Measurements from ENCODE around the gene PRAME. TPM values are rescaled to one million over a fixed set of nuclear protein-coding genes. Genes with fewer than 3 reads are reported as not detected.
"Not testable (repeated sequence)": the region's sequence is repeated elsewhere in the genome, so short reads cannot be mapped to it uniquely, and the experiment has no call there.

The PRAME gene
- total RNA-seq, 1 experiment from 2014 or later, result 11.7 TPM

- not testable (repeated sequence) for DNase-seq (ENCODE audit: extremely low read depth, low read depth)
Measured at GRCh38 chr22:22581524-22581923, 22.5 kb upstream of the PRAME start.

GRCh38 chr22:22579869-22580604 lies 21.0 kb upstream of the PRAME start:
- no peak for DNase-seq (ENCODE audit: extremely low read depth, low read depth)

GRCh38 chr22:22578702-22579424 lies 19.8 kb upstream of the PRAME start:
- no peak for DNase-seq (ENCODE audit: extremely low read depth, low read depth)

GRCh38 chr22:22576989-22577427 lies 17.9 kb upstream of the PRAME start:
- DNase-seq (ENCODE audit: extremely low read depth, low read depth), result no peak

GRCh38 chr22:22576244-22576988 lies 17.4 kb upstream of the PRAME start:
- DNase-seq (ENCODE audit: extremely low read depth, low read depth), result peak; percentile 47

- DNase-seq (ENCODE audit: extremely low read depth, low read depth), result no peak
Measured at GRCh38 chr22:22574361-22574760, 15.3 kb upstream of the PRAME start.

GRCh38 chr22:22573047-22573889 lies 14.2 kb upstream of the PRAME start:
- no peak for DNase-seq (ENCODE audit: extremely low read depth, low read depth)

GRCh38 chr22:22571862-22572261 lies 12.8 kb upstream of the PRAME start:
- no peak for DNase-seq (ENCODE audit: extremely low read depth, low read depth)

- DNase-seq (ENCODE audit: extremely low read depth, low read depth), result no peak
Measured at GRCh38 chr22:22571429-22571828, 12.4 kb upstream of the PRAME start.

- no peak for DNase-seq (ENCODE audit: extremely low read depth, low read depth)
Measured at GRCh38 chr22:22569218-22569617, 10.2 kb upstream of the PRAME start.

GRCh38 chr22:22565981-22566380 lies 6.9 kb upstream of the PRAME start:
- no peak for DNase-seq (ENCODE audit: extremely low read depth, low read depth)

GRCh38 chr22:22558071-22558971 lies 744 bp downstream of the PRAME start:
- no peak for DNase-seq (ENCODE audit: extremely low read depth, low read depth)

GRCh38 chr22:22556995-22557925 lies 1.8 kb downstream of the PRAME start:
- no peak for DNase-seq (ENCODE audit: extremely low read depth, low read depth)

GRCh38 chr22:22556578-22556977 lies 2.5 kb downstream of the PRAME start:
- DNase-seq (ENCODE audit: extremely low read depth, low read depth), result no peak

- DNase-seq (ENCODE audit: extremely low read depth, low read depth), result no peak
Measured at GRCh38 chr22:22555596-22555995, 3.5 kb downstream of the PRAME start.

- no peak for DNase-seq (ENCODE audit: extremely low read depth, low read depth)
Measured at GRCh38 chr22:22554587-22555284, 4.3 kb downstream of the PRAME start.

- DNase-seq (ENCODE audit: extremely low read depth, low read depth), result no peak
Measured at GRCh38 chr22:22553735-22554586, 5.1 kb downstream of the PRAME start.
